Cardiac muscle cell (in vitro differentiated cells and primary cell): Measurements from ENCODE around the gene TWIST2. TPM values are rescaled to one million over a fixed set of nuclear protein-coding genes. Genes with fewer than 3 reads are reported as not detected.

Experiments
- DNase-seq, 2 donors: peaks; one replicate each; pipeline versions ENCODE4 v3.0.0 to v3.0.0-alpha.2; 2010 to 2017; ENCODE audit warnings: low read depth in 1 of 2, low spot score in 1 of 2
- H3K27ac ChIP-seq: fragments of 200-600 bp; sonication (generic); 2 replicates; pipeline ENCODE4 v1.5.1; 2016
- H3K27me3 ChIP-seq: fragments of 200-600 bp; sonication (generic); 2 replicates; pipeline ENCODE4 v1.6.0; 2016; ENCODE audit warnings: control low read depth
- H3K36me3 ChIP-seq: fragments of 200-600 bp; sonication (generic); 2 replicates; pipeline ENCODE4 v1.5.1; 2016; ENCODE audit warnings: control low read depth
- H3K4me1 ChIP-seq: fragments of 200-600 bp; sonication (generic); 2 replicates; pipeline ENCODE4 v1.8.1; 2017; ENCODE audit warnings: low read depth, mild to moderate bottlenecking, mixed run types
- H3K4me3 ChIP-seq: fragments of 200-600 bp; sonication (generic); 2 replicates; pipeline ENCODE4 v1.5.1; 2016; ENCODE audit warnings: mild to moderate bottlenecking
- H3K9me3 ChIP-seq: fragments of 200-600 bp; sonication (generic); 2 replicates; pipeline ENCODE4 v1.5.1; 2017; ENCODE audit warnings: low read depth, mild to moderate bottlenecking, control low read depth
- polyA plus RNA-seq: library from polyadenylated mRNA; unstranded; fragments of >200 nt; fragmentation: Nextera tagmentation; extraction: Ambion mirVana; gene quantifications from 2 replicates; pipeline ENCODE4 v1.2.1, GENCODE V29; 2016
- total RNA-seq: library from RNA; depleted of rRNA; stranded (reverse); fragments of >200 nt; gene quantifications from 2 replicates; pipeline ENCODE4 v1.2.3, GENCODE V29; 2016
- TF ChIP-seq, protein P1 (sequence below): IDR thresholded peaks from 2 replicates; pipeline ENCODE4 v1.5.1; 2012; ENCODE audit warnings: low read depth, mild to moderate bottlenecking, low read length

The TWIST2 gene
- total and polyA plus RNA-seq, 2 experiments from 2014 or later: not detected

GRCh38 chr2:238901461-238902057, 53.7 kb downstream of the TWIST2 start:
- Histone ChIP-seq H3K27ac (no peak overlapping the region), H3K36me3 (no peaks in the 10 kb centered on the region), H3K27me3 (no peaks in the 10 kb centered on the region), H3K4me3 (no peak overlapping the region), H3K9me3 (peaks cover 3% of the 10 kb centered on the region), H3K4me1 (no peaks in the 10 kb centered on the region)
- TF ChIP-seq, protein P1, sequence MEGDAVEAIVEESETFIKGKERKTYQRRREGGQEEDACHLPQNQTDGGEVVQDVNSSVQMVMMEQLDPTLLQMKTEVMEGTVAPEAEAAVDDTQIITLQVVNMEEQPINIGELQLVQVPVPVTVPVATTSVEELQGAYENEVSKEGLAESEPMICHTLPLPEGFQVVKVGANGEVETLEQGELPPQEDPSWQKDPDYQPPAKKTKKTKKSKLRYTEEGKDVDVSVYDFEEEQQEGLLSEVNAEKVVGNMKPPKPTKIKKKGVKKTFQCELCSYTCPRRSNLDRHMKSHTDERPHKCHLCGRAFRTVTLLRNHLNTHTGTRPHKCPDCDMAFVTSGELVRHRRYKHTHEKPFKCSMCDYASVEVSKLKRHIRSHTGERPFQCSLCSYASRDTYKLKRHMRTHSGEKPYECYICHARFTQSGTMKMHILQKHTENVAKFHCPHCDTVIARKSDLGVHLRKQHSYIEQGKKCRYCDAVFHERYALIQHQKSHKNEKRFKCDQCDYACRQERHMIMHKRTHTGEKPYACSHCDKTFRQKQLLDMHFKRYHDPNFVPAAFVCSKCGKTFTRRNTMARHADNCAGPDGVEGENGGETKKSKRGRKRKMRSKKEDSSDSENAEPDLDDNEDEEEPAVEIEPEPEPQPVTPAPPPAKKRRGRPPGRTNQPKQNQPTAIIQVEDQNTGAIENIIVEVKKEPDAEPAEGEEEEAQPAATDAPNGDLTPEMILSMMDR: no peak
- DNase-seq: no peak

GRCh38 chr2:238902285-238902684, 54.4 kb downstream of the TWIST2 start:
- Histone ChIP-seq H3K9me3 (peaks cover 3% of the 10 kb centered on the region), H3K4me1 (no peaks in the 10 kb centered on the region), H3K36me3 (no peaks in the 10 kb centered on the region), H3K27ac (no peak overlapping the region), H3K4me3 (no peak overlapping the region), H3K27me3 (no peaks in the 10 kb centered on the region)
- no peak for DNase-seq
- TF ChIP-seq, protein P1: no peak

DNA sequence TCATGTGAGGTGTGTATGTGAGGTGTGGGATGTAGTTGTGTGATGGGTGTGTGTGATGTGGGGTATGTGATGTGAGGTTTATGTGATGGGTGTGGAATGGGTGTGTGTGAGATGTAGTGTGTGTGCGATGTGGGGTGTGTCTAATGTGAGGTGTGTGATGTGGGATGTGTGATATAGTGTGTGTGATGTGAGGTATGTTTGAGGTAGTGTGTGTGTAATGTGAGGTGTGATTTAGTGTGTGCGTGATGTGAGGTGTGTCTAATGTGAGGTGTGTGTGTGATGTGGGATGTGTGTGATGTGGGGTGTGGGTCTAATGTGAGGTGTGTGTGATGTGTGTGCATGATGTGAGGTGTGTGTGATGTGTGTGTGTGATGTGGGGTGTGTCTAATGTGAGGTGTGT, 55.3 kb downstream of the TWIST2 start:
- no peak for DNase-seq
- Histone ChIP-seq H3K27me3 (no peaks in the 10 kb centered on the region), H3K4me3 (no peak overlapping the region), H3K27ac (no peak overlapping the region), H3K9me3 (peaks cover 3% of the 10 kb centered on the region), H3K36me3 (no peaks in the 10 kb centered on the region), H3K4me1 (no peaks in the 10 kb centered on the region)
- TF ChIP-seq, protein P1: no peak

GRCh38 chr2:238904177-238904576, 56.3 kb downstream of the TWIST2 start:
- H3K9me3 ChIP-seq: no peaks in the 10 kb centered on the region
- no peaks in the 10 kb centered on the region for H3K36me3 ChIP-seq
- no peak for DNase-seq
- no peak overlapping the region for H3K4me3 ChIP-seq
- H3K27me3 ChIP-seq: no peaks in the 10 kb centered on the region
- H3K4me1 ChIP-seq: no peaks in the 10 kb centered on the region
- TF ChIP-seq, protein P1: no peak
- no peak overlapping the region for H3K27ac ChIP-seq

GRCh38 chr2:238904716-238905115, 56.8 kb downstream of the TWIST2 start:
- Histone ChIP-seq H3K27me3 (no peaks in the 10 kb centered on the region), H3K36me3 (no peaks in the 10 kb centered on the region), H3K4me3 (no peak overlapping the region), H3K9me3 (no peaks in the 10 kb centered on the region), H3K4me1 (no peaks in the 10 kb centered on the region), H3K27ac (no peak overlapping the region)
- DNase-seq: no peak
- TF ChIP-seq, protein P1: no peak
